GM10266 (cell line): Measurements from ENCODE around the gene PDE9A.

Experiments used
- DNase-seq: peaks from one replicate; pipeline ENCODE4 v3.0.0; 2012; ENCODE audit errors: extremely low spot score
- TF ChIP-seq, protein P1 (sequence below): IDR thresholded peaks from 2 replicates; pipeline ENCODE4 v1.5.1; 2012; ENCODE audit warnings: mild to moderate bottlenecking, low read depth; ENCODE audit not compliant: control insufficient read depth, insufficient read depth; ENCODE audit errors: missing control alignments

Gene PDE9A

DNA sequence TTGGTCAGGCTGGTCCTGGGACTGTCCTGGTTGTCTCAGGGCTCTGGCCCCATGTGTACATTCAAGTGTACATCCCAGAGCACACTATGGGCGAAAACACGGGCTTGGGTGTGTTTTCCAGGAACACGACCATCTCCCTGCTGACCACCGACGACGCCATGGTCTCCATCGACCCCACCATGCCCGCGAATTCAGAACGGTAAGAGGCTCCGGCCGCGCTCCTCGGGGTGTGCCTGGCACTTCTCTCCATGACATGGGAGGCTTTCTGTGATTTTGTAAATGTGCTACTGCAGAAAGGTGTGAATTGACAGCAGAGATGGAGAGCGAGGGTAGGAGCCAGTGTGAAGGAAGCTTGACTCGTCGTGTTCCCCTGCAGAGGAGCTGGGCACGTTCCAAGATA is 34.4 kb downstream of the PDE9A start:
- DNase-seq: no peak

DNA sequence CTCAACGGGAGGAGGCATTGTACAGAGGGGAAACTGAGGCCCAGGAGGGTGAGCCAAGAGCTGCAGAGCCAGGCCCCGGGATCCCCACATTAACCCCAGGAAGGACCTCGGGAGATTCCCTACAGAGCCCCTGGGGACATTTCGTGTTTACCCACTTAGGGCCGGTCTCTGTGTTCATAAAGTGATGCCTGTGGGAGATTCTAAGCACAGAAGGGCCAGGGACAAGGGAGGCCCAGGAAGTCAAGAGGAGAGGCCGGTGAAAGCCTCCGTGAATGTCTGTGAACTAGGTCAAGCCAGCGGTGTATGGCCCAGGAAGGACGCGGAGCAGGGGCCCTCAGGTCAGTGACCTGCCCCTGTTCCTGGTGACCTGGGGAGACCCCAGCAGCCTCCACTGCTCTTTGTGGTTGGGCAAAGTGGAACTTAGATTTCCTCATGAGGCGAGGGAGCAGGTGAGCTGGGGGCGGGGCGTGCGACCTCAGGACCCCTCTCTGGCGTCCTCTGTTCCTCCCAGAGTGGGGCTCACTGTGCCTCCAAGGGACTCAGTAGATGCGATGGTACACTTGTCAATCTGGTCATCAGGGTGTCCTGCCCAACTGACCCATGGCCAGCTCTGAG is 34.9 kb downstream of the PDE9A start:
- DNase-seq: no peak
- TF ChIP-seq, protein P1, sequence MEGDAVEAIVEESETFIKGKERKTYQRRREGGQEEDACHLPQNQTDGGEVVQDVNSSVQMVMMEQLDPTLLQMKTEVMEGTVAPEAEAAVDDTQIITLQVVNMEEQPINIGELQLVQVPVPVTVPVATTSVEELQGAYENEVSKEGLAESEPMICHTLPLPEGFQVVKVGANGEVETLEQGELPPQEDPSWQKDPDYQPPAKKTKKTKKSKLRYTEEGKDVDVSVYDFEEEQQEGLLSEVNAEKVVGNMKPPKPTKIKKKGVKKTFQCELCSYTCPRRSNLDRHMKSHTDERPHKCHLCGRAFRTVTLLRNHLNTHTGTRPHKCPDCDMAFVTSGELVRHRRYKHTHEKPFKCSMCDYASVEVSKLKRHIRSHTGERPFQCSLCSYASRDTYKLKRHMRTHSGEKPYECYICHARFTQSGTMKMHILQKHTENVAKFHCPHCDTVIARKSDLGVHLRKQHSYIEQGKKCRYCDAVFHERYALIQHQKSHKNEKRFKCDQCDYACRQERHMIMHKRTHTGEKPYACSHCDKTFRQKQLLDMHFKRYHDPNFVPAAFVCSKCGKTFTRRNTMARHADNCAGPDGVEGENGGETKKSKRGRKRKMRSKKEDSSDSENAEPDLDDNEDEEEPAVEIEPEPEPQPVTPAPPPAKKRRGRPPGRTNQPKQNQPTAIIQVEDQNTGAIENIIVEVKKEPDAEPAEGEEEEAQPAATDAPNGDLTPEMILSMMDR: no peak

More for the DNA sequence above, 34.4 kb downstream of the PDE9A start:
- TF ChIP-seq, protein P1: no peak

DNA sequence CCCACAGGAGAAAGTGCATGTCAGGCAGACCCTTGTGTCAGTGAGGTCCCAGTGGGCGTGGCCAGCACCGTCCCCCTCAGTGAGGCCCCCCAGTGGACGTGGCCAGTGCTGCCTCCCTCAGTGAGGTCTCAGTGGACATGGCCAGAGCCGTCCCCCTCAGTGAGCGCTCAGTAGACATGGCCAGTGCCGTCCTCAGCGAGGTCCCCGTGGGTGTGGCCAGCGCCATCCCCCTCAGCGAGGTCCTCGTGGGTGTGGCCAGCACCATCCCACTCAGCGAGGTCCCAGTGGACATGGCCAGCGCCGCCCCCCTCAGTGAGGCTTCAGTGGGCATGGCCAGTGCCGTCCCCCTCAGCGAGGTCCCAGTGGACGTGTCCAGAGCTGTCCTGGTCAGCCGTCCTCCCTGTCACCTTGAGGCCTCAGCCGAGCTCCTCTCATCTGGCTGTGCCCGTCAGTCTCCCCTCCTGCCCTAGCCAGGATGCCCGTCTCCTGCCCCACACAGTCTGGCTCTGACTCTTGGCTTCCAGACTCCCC is 35.5 kb downstream of the PDE9A start:
- no peak for DNase-seq
- TF ChIP-seq, protein P1: no peak

DNA sequence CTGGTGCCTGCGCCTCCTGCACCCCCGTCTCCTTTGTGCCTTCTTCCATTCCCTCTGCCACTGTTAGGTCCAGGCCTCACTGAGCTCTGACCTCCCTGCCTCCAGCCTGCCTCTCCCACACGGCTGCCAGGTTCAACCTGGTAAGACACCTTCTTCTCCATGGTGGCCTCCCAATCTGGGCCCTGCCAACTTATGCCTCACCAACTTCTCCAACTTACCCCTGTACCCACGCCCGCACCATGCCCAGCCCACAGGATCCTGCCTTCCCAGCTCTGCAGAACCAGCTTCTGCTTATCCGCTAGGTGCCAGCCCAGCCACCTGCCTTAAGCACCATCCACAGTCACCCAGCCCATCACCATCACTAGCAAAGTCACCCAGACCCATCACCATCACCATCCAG is 37.2 kb downstream of the PDE9A start:
- TF ChIP-seq, protein P1: no peak
- DNase-seq: no peak

DNA sequence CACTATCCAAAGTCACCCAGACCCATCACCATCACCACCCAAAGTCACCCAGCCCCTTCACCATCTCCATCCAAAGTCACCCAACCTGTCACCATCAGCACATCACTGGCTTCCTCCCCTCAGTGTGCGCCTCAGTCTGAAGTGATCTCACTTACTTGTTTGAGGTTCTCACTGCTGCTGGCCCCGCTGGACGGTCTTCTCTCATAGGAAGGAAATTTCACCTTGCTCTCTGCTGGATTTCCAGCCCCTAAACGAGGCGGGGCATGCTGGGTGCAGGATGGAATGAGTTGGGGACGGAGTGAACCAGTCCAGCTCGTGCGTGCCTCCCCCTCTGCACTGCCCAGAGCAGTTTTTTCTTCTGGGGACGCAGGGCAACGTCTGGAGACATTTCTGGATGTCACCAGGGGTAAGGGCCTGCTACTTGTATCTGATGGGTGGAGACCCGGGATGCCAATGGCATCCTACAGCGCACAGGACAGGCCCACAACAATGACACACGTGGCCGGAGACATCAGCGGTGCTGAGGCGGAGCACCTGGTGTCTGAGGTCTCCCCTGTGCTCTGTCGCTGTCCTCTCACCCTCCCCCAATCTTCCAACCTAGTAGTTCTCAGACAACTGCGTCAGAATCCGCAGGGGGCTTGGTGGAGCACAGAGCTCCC is 38.6 kb downstream of the PDE9A start:
- DNase-seq: no peak

DNA sequence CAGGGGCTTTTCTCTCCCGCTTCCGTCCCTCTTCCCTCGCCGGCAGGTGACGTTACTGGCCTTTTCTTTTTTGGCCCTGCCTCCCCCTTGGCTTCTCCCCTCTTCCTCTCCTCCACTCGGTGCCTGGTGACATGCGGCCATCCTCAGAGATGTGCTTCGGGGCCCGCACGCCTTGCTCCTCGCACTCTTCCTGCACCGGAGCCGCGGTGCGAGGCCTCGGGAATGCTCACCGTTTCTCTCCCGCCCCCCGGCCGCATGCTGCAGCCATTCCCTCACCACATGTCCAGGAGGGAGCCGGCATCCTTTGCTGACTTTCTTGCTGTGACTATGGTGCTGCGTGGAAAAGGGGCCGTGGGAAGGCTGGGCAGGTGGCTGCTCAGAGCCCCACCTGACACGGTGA is 39.3 kb downstream of the PDE9A start:
- DNase-seq: no peak
- TF ChIP-seq, protein P1: no peak

More for the DNA sequence above, 38.6 kb downstream of the PDE9A start:
- TF ChIP-seq, protein P1: no peak
